HCT116 (cell line): Measurements from ENCODE around the gene GFOD1. TPM values are rescaled to one million over a fixed set of nuclear protein-coding genes. Genes with fewer than 3 reads are reported as not detected.

Source experiments
- ATAC-seq: fragments of 200-7000 bp; cut with Tn5 transposase; 2 replicates; pipeline ENCODE4 v1.9.1; 2020; ENCODE audit warnings: mild to moderate bottlenecking, moderate library complexity
- BruUV-seq: library from RNA; stranded (reverse); fragments of 400-500 nt; replicated peaks from 2 replicates; lab custom pipeline; 2021; lab: Mats Ljungman, UMichigan
- CTCF ChIA-PET: fragments of 300-600 bp; sonication (Branson Sonifier 250); formaldehyde crosslinking; loops from one replicate; lab custom pipeline; 2021; ENCODE audit warnings: antibody characterized with exemption; lab: Charles Lee
- POLR2A ChIA-PET: fragments of 300-600, 350-600 bp; sonication (Branson Sonifier 250); formaldehyde crosslinking; loops from one replicate; lab custom pipeline; 2021; ENCODE audit warnings: antibody characterized with exemption; lab: Charles Lee
- RAD21 ChIA-PET, 2 experiments: fragments of 300-600 bp; sonication (Branson Sonifier 250); formaldehyde crosslinking; loops; one replicate each; lab custom pipeline; 2023; ENCODE audit warnings: low total read pairs in 2 of 2; ENCODE audit not compliant: uncharacterized antibody in 2 of 2, unreplicated experiment in 2 of 2, low non-redundant PET in 1 of 2; lab: Charles Lee
- DNase-seq: peaks from one replicate; pipeline ENCODE4 v3.0.0-alpha.2; 2010; ENCODE audit warnings: low read depth, low spot score
- H2AFZ ChIP-seq: fragments of 200-600 bp; shearing (Covaris generic), sonication (generic); 2 replicates; pipeline ENCODE4 v1.6.1; 2017; ENCODE audit warnings: low read depth, mixed run types, mixed read lengths, antibody characterized with exemption, low read length; ENCODE audit not compliant: poor library complexity, severe bottlenecking
- H3K27ac ChIP-seq: 2 replicates; pipeline ENCODE4 v1.5.1; 2012; ENCODE audit warnings: low read depth, low read length
- H3K27me3 ChIP-seq: fragments of 200-600 bp; sonication (generic); 2 replicates; pipeline ENCODE4 v1.6.1; 2016; ENCODE audit warnings: mixed run types, low read length, mixed read lengths; ENCODE audit not compliant: insufficient read depth
- H3K36me3 ChIP-seq, 2 experiments: fragments of 200-500 bp in 1 of 2; fragments of 200-600 bp in 1 of 2; sonication (Bioruptor generic) in 1 of 2; sonication (generic) in 1 of 2; 2 replicates each; pipeline versions ENCODE4 v1.5.1 to v1.6.1; 2014 to 2016; ENCODE audit warnings: low read length in 2 of 2, inconsistent platforms in 1 of 2, mixed read lengths in 1 of 2, mixed run types in 1 of 2; ENCODE audit not compliant: insufficient read depth in 2 of 2, control insufficient read depth in 1 of 2
- H3K4me1 ChIP-seq, 2 experiments: fragments of 200-600 bp in 1 of 2; sonication (generic) in 1 of 2; 2 replicates each; pipeline versions ENCODE4 v1.5.1 to v1.6.1; 2012 to 2017; ENCODE audit warnings: low read length in 2 of 2, inconsistent platforms in 1 of 2, mild to moderate bottlenecking in 1 of 2, mixed read lengths in 1 of 2, mixed run types in 1 of 2, moderate library complexity in 1 of 2; ENCODE audit not compliant: insufficient read depth in 2 of 2, control insufficient read depth in 1 of 2
- H3K4me2 ChIP-seq: fragments of 200-600 bp; sonication (generic); 2 replicates; pipeline ENCODE4 v1.6.1; 2017; ENCODE audit warnings: mixed run types, low read length, mixed read lengths
- H3K4me3 ChIP-seq, 2 experiments: fragments of 200-600 bp in 1 of 2; sonication (generic) in 1 of 2; replicated peaks in 1 of 2; 2 replicates each; pipeline ENCODE4 v1.5.1; 2011 to 2016; ENCODE audit warnings: low read length in 2 of 2, control low read depth in 1 of 2, low read depth in 1 of 2, mild to moderate bottlenecking in 1 of 2, mixed read lengths in 1 of 2, mixed run types in 1 of 2
- H3K79me2 ChIP-seq: fragments of 200-600 bp; sonication (generic); 2 replicates; pipeline ENCODE4 v1.6.1; 2017; ENCODE audit warnings: mild to moderate bottlenecking, mixed run types, low read length, moderate library complexity, mixed read lengths; ENCODE audit not compliant: insufficient read depth
- H3K9ac ChIP-seq: fragments of 200-600 bp; sonication (generic); 2 replicates; pipeline ENCODE4 v1.6.1; 2016; ENCODE audit warnings: low read length, mixed read lengths
- H3K9me2 ChIP-seq: fragments of 200-600 bp; sonication (generic), shearing (Covaris generic); 2 replicates; pipeline ENCODE4 v1.6.1; 2017; ENCODE audit warnings: mixed run types, mild to moderate bottlenecking, moderate library complexity; ENCODE audit not compliant: insufficient read depth
- H3K9me3 ChIP-seq, 2 experiments: fragments of 200-500 bp in 1 of 2; fragments of 200-600 bp in 1 of 2; sonication (Bioruptor generic) in 1 of 2; sonication (generic) in 1 of 2; 2 replicates each; pipeline ENCODE4 v1.6.1; 2014 to 2017; ENCODE audit warnings: low read length in 2 of 2, mixed read lengths in 2 of 2, inconsistent platforms in 1 of 2, low read depth in 1 of 2, mild to moderate bottlenecking in 1 of 2, mixed run types in 1 of 2, moderate library complexity in 1 of 2; ENCODE audit not compliant: control insufficient read depth in 1 of 2, insufficient read depth in 1 of 2
- H4K20me1 ChIP-seq: fragments of 200-600 bp; sonication (generic), shearing (Covaris generic); 2 replicates; pipeline ENCODE4 v1.6.1; 2017; ENCODE audit warnings: mixed run types, mild to moderate bottlenecking, moderate library complexity; ENCODE audit not compliant: insufficient read depth
- ATF3 ChIP-seq: IDR thresholded peaks from 2 replicates; pipeline ENCODE4 v1.6.1; 2012
- CBX3 ChIP-seq: IDR thresholded peaks from 2 replicates; pipeline ENCODE4 v1.6.1; 2012; ENCODE audit warnings: low read depth
- CEBPB ChIP-seq: IDR thresholded peaks from 2 replicates; pipeline ENCODE4 v1.6.1; 2012; ENCODE audit warnings: low read depth
- CTCF ChIP-seq, 3 experiments: fragments of 200-600 bp in 1 of 3; sonication (generic) in 1 of 3; IDR thresholded peaks in 2 of 3; conservative IDR thresholded peaks in 1 of 3; 2 replicates each; pipeline ENCODE4 v1.5.1; 2012 to 2017; ENCODE audit warnings: low read depth in 2 of 3, low read length in 2 of 3, antibody characterized with exemption in 1 of 3, borderline replicate concordance in 1 of 3, control low read depth in 1 of 3, mild to moderate bottlenecking in 1 of 3, mixed read lengths in 1 of 3, mixed run types in 1 of 3, moderate library complexity in 1 of 3; ENCODE audit not compliant: insufficient read depth in 1 of 3
- EGR1 ChIP-seq: IDR thresholded peaks from 2 replicates; pipeline ENCODE4 v1.6.1; 2012; ENCODE audit warnings: low read depth
- EZH2 ChIP-seq: fragments of 200-600 bp; sonication (generic); IDR thresholded peaks from 2 replicates; pipeline ENCODE4 v1.6.1; 2017; ENCODE audit warnings: antibody characterized with exemption, mixed run types
- EZH2phosphoT487 ChIP-seq: fragments of 200-600 bp; IDR thresholded peaks from 2 replicates; pipeline ENCODE4 v1.6.1; 2018; ENCODE audit warnings: antibody characterized with exemption, borderline replicate concordance
- FOSL1 ChIP-seq: IDR thresholded peaks from 2 replicates; pipeline ENCODE4 v1.6.1; 2012; ENCODE audit warnings: low read depth
- JUND ChIP-seq: IDR thresholded peaks from 2 replicates; pipeline ENCODE4 v1.6.1; 2012
- MAX ChIP-seq: IDR thresholded peaks from 2 replicates; pipeline ENCODE4 v1.6.1; 2012
- POLR2AphosphoS5 ChIP-seq: IDR thresholded peaks from 2 replicates; pipeline ENCODE4 v1.6.1; 2011; ENCODE audit warnings: mild to moderate bottlenecking, low read depth, low read length, moderate library complexity
- RAD21 ChIP-seq: IDR thresholded peaks from 2 replicates; pipeline ENCODE4 v1.6.1; 2012; ENCODE audit warnings: low read depth, mild to moderate bottlenecking
- SIN3A ChIP-seq: IDR thresholded peaks from 2 replicates; pipeline ENCODE4 v1.6.1; 2012; ENCODE audit warnings: low read depth
- SP1 ChIP-seq: IDR thresholded peaks from 2 replicates; pipeline ENCODE4 v1.6.1; 2012; ENCODE audit warnings: low read depth
- SRF ChIP-seq: IDR thresholded peaks from 2 replicates; pipeline ENCODE4 v1.6.1; 2012; ENCODE audit warnings: low read depth
- YY1 ChIP-seq: IDR thresholded peaks from 2 replicates; pipeline ENCODE4 v1.6.1; 2011; ENCODE audit warnings: low read length, low read depth, moderate library complexity, mild to moderate bottlenecking; ENCODE audit not compliant: insufficient replicate concordance; ENCODE audit errors: extremely low read depth
- ZBTB33 ChIP-seq: IDR thresholded peaks from 2 replicates; pipeline ENCODE4 v1.6.1; 2011; ENCODE audit warnings: mild to moderate bottlenecking, low read length, moderate library complexity; ENCODE audit not compliant: insufficient replicate concordance; ENCODE audit errors: extremely low read depth
- ZFX ChIP-seq: fragments of 450-650 bp; IDR thresholded peaks from 2 replicates; pipeline ENCODE4 v1.6.1; 2017
- intact Hi-C: fragments of 100-400 bp; cut with micrococcal nuclease; formaldehyde crosslinking; loops from 2 replicates; pipeline ENCODE4 v1.10.0; 2022
- total RNA-seq: library from RNA; stranded (reverse); gene quantifications from one replicate; pipeline ENCODE4 v1.2.1, GENCODE V29; 2021; ENCODE audit not compliant: unreplicated experiment

The GFOD1 gene
- total RNA-seq, 1 experiment from 2014 or later = 3.8 TPM

- TF ChIP-seq SIN3A = no peak
- TF ChIP-seq SRF = no peak
- TF ChIP-seq MAX = no peak
- no peak for TF ChIP-seq POLR2AphosphoS5
- no peak for TF ChIP-seq CBX3
- TF ChIP-seq ATF3 = no peak
- no peak for TF ChIP-seq EGR1
- TF ChIP-seq, all 23 proteins: peak for 0
These were observed 167.4 kb downstream of the GFOD1 start (continued) for GRCh38 chr6:13319891-13320564.

- Histone ChIP-seq H3K36me3 (peaks cover 2 to 18% of the 10 kb centered on the region in 2 experiments; a peak in 1 of 4 replicates), H3K9me3 (no peaks in the 10 kb centered on the region), H2AFZ (no peak overlapping the region), H3K9ac (no peak overlapping the region), H3K79me2 (no peaks in the 10 kb centered on the region), H3K4me1 (no peaks in the 10 kb centered on the region), H3K4me2 (no peak overlapping the region), H4K20me1 (no peaks in the 10 kb centered on the region), H3K27me3 (no peaks in the 10 kb centered on the region), H3K27ac (no peak overlapping the region), H3K9me2 (no peaks in the 10 kb centered on the region), H3K4me3 (no peak overlapping the region)
- BruUV-seq = no TSS peak
- no peak for DNase-seq
- CTCF ChIA-PET = no interaction called here
- intact Hi-C loops = no loop called here
- ATAC-seq = no peak
- POLR2A ChIA-PET = no interaction called here
- RAD21 ChIA-PET = no interaction called here
- TF ChIP-seq YY1 (no peak), EZH2phosphoT487 (no peak), ATF3 (no peak), FOSL1 (no peak), SP1 (no peak), ZFX (no peak), EGR1 (no peak), RAD21 (no peak), EZH2 (no peak), SRF (no peak), CTCF (IDR thresholded peaks at IDR 0.05 in 2 of 3, conservative IDR thresholded peaks at IDR 0.05 in 1 of 3; ENCODE audit: borderline replicate concordance in 1 of 3, insufficient read depth in 1 of 3, low read depth in 2 of 3, low read length in 2 of 3) (no peak), CEBPB (no peak), JUND (no peak), ZBTB33 (no peak)
These were observed 168.6 kb downstream of the GFOD1 start for GRCh38 chr6:13318821-13319220.
